T-helper 1 cell (primary cell): ENCODE measurements around the gene OLFM1.
"Not testable (repeated sequence)": the region's sequence is repeated elsewhere in the genome, so short reads cannot be mapped to it uniquely, and the experiment has no call there.

Experiments used
- DNase-seq, 5 donors: peaks; one replicate each; pipeline ENCODE4 v3.0.0-alpha.2; 2012 to 2020

Gene OLFM1

GRCh38 chr9:135135929-135136315 is 48.5 kb downstream of the OLFM1 start:
- no peak for DNase-seq

GRCh38 chr9:135136481-135136880 is 49.0 kb downstream of the OLFM1 start:
- DNase-seq: no peak

- no peak for DNase-seq
Measured at GRCh38 chr9:135136991-135137832, 49.7 kb downstream of the OLFM1 start.

GRCh38 chr9:135138078-135138855 is 50.8 kb downstream of the OLFM1 start:
- no peak for DNase-seq

- DNase-seq: no peak
Measured at GRCh38 chr9:135139366-135139959, 52.0 kb downstream of the OLFM1 start.

- no peak for DNase-seq
Measured at GRCh38 chr9:135141183-135141774, 53.8 kb downstream of the OLFM1 start.

GRCh38 chr9:135144581-135145170 is 57.2 kb downstream of the OLFM1 start:
- DNase-seq: no peak

GRCh38 chr9:135145312-135145711 is 57.8 kb downstream of the OLFM1 start:
- no peak for DNase-seq

GRCh38 chr9:135146241-135146640 is 58.8 kb downstream of the OLFM1 start:
- DNase-seq: no peak

- no peak for DNase-seq
Measured at GRCh38 chr9:135146766-135147473, 59.5 kb downstream of the OLFM1 start.

- no peak for DNase-seq
Measured at GRCh38 chr9:135147474-135147805, 60.0 kb downstream of the OLFM1 start.

- DNase-seq: no peak
Measured at GRCh38 chr9:135147938-135148337, 60.5 kb downstream of the OLFM1 start.

- DNase-seq: no peak
Measured at GRCh38 chr9:135148386-135148785, 60.9 kb downstream of the OLFM1 start.

- DNase-seq: not testable (repeated sequence)
Measured at GRCh38 chr9:135149901-135150300, 62.4 kb downstream of the OLFM1 start.

- no peak for DNase-seq
Measured at GRCh38 chr9:135150981-135151380, 63.5 kb downstream of the OLFM1 start.

- DNase-seq: no peak
Measured at GRCh38 chr9:135151757-135152613, 64.5 kb downstream of the OLFM1 start.

GRCh38 chr9:135152614-135153334 is 65.3 kb downstream of the OLFM1 start:
- no peak for DNase-seq

- no peak for DNase-seq
Measured at GRCh38 chr9:135154050-135154615, 66.7 kb downstream of the OLFM1 start.

- no peak for DNase-seq
Measured at GRCh38 chr9:135155396-135155795, 67.9 kb downstream of the OLFM1 start.
